Activated effector memory CD4-positive, alpha-beta T cell treated with anti-CD3 and anti-CD28 coated beads, Interleukin-2, amount 50 U/mL, for 16 hours (primary cell): Measurements from ENCODE around the gene MMD.
"Not testable (repeated sequence)": the region's sequence is repeated elsewhere in the genome, so short reads cannot be mapped to it uniquely, and the experiment has no call there.

Source experiments
- DNase-seq: peaks from one replicate; pipeline ENCODE4 v3.0.0-alpha.2; 2020

MMD gene

GRCh38 chr17:55443904-55444303 is 22.3 kb upstream of the MMD start:
- DNase-seq, result no peak

GRCh38 chr17:55442953-55443683 is 21.5 kb upstream of the MMD start:
- no peak for DNase-seq

GRCh38 chr17:55442462-55442861 is 20.8 kb upstream of the MMD start:
- DNase-seq, result no peak

- DNase-seq, result no peak
Measured at GRCh38 chr17:55441544-55441943, 19.9 kb upstream of the MMD start.

- DNase-seq, result no peak
Measured at GRCh38 chr17:55440391-55440790, 18.8 kb upstream of the MMD start.

GRCh38 chr17:55437159-55437605 is 15.5 kb upstream of the MMD start:
- DNase-seq, result no peak

GRCh38 chr17:55436224-55437158 is 14.9 kb upstream of the MMD start:
- DNase-seq, result no peak

GRCh38 chr17:55435408-55435807 is 13.8 kb upstream of the MMD start:
- DNase-seq, result no peak

- no peak for DNase-seq
Measured at GRCh38 chr17:55434721-55435120, 13.1 kb upstream of the MMD start.

GRCh38 chr17:55433629-55434422 is 12.2 kb upstream of the MMD start:
- no peak for DNase-seq

- DNase-seq, result no peak
Measured at GRCh38 chr17:55433029-55433628, 11.5 kb upstream of the MMD start.

GRCh38 chr17:55432358-55433028 is 10.9 kb upstream of the MMD start:
- no peak for DNase-seq

- DNase-seq, result not testable (repeated sequence)
Measured at GRCh38 chr17:55431914-55432313, 10.3 kb upstream of the MMD start.

GRCh38 chr17:55430541-55431288 is 9.1 kb upstream of the MMD start:
- DNase-seq, result no peak

- DNase-seq, result no peak
Measured at GRCh38 chr17:55427587-55427882, 5.9 kb upstream of the MMD start.

GRCh38 chr17:55426851-55427586 is 5.4 kb upstream of the MMD start:
- DNase-seq, result no peak

GRCh38 chr17:55424893-55425540 is 3.4 kb upstream of the MMD start:
- DNase-seq, result no peak

- DNase-seq, result no peak
Measured at GRCh38 chr17:55423535-55423934, 1.9 kb upstream of the MMD start.

GRCh38 chr17:55422828-55423164 is 1.2 kb upstream of the MMD start:
- not testable (repeated sequence) for DNase-seq

GRCh38 chr17:55420776-55421178 is 858 bp downstream of the MMD start:
- peak; percentile 79 for DNase-seq
